ENCODE results near the gene SATB1. TPM values are rescaled to one million over a fixed set of nuclear protein-coding genes. Genes with fewer than 3 reads are reported as not detected.

Gene SATB1
- total RNA-seq, 1 donor from 2014 or later, result 4.2 TPM

GRCh38 chr3:18401300-18401961 is 23.7 kb downstream of the SATB1 start:
- no peak for DNase-seq (ENCODE audit: low read depth in 2 of 2)

- DNase-seq (ENCODE audit: low read depth in 2 of 2), result no peak
Observed at GRCh38 chr3:18398448-18398847, 26.7 kb downstream of the SATB1 start.

GRCh38 chr3:18396428-18396827 is 28.7 kb downstream of the SATB1 start:
- DNase-seq (ENCODE audit: low read depth in 2 of 2), result no peak

- no peak for DNase-seq (ENCODE audit: low read depth in 2 of 2)
Observed at GRCh38 chr3:18394384-18394995, 30.6 kb downstream of the SATB1 start.

- DNase-seq (ENCODE audit: low read depth in 2 of 2), result peak; percentile 47 to 60
Observed at GRCh38 chr3:18393906-18394305, 31.2 kb downstream of the SATB1 start.

- no peak for DNase-seq (ENCODE audit: low read depth in 2 of 2)
Observed at GRCh38 chr3:18390024-18390660, 35.0 kb downstream of the SATB1 start.

GRCh38 chr3:18389108-18389733 is 35.9 kb downstream of the SATB1 start:
- peak; percentile 12 to 25 for DNase-seq (ENCODE audit: low read depth in 2 of 2)

- DNase-seq (ENCODE audit: low read depth in 2 of 2), result no peak
Observed at GRCh38 chr3:18386274-18386890, 38.8 kb downstream of the SATB1 start.

- DNase-seq (ENCODE audit: low read depth in 2 of 2), result no peak
Observed at GRCh38 chr3:18385706-18386105, 39.4 kb downstream of the SATB1 start.

- DNase-seq (ENCODE audit: low read depth in 2 of 2), result no peak
Observed at GRCh38 chr3:18382760-18383369, 42.3 kb downstream of the SATB1 start.

- no peak for DNase-seq (ENCODE audit: low read depth in 2 of 2)
Observed at GRCh38 chr3:18379647-18380046, 45.5 kb downstream of the SATB1 start.

- no peak for DNase-seq (ENCODE audit: low read depth in 2 of 2)
Observed at GRCh38 chr3:18378218-18378617, 46.9 kb downstream of the SATB1 start.

GRCh38 chr3:18376682-18377081 is 48.5 kb downstream of the SATB1 start:
- DNase-seq (ENCODE audit: low read depth in 2 of 2), result no peak

- no peak for DNase-seq (ENCODE audit: low read depth in 2 of 2)
Observed at GRCh38 chr3:18372786-18373405, 52.2 kb downstream of the SATB1 start.

- DNase-seq (ENCODE audit: low read depth in 2 of 2), result no peak
Observed at GRCh38 chr3:18370672-18371071, 54.5 kb downstream of the SATB1 start.

GRCh38 chr3:18369551-18370185 is 55.5 kb downstream of the SATB1 start:
- no peak for DNase-seq (ENCODE audit: low read depth in 2 of 2)

- DNase-seq (ENCODE audit: low read depth in 2 of 2), result no peak
Observed at GRCh38 chr3:18366258-18366657, 58.9 kb downstream of the SATB1 start.

GRCh38 chr3:18363338-18363737 is 61.8 kb downstream of the SATB1 start:
- DNase-seq (ENCODE audit: low read depth in 2 of 2), result no peak

- DNase-seq (ENCODE audit: low read depth in 2 of 2), result no peak
Observed at GRCh38 chr3:18357747-18358146, 67.4 kb downstream of the SATB1 start.

- no peak for DNase-seq (ENCODE audit: low read depth in 2 of 2)
Observed at GRCh38 chr3:18355832-18356231, 69.3 kb downstream of the SATB1 start.

- DNase-seq (ENCODE audit: low read depth in 2 of 2), result no peak
Observed at GRCh38 chr3:18354701-18355100, 70.4 kb downstream of the SATB1 start.

Measured in lung microvascular endothelial cell (primary cell).